IPS-20b (cell line): ENCODE results near the gene REG4.

ENCODE experiments used
- H3K27ac ChIP-seq: one replicate; pipeline ENCODE4 v1.5.1; 2013; ENCODE audit warnings: low read length
- H3K27me3 ChIP-seq: 2 replicates; pipeline ENCODE4 v1.6.1; 2013; ENCODE audit warnings: mild to moderate bottlenecking, low read length, inconsistent platforms; ENCODE audit not compliant: insufficient read depth
- H3K36me3 ChIP-seq: 2 replicates; pipeline ENCODE4 v1.6.1; 2013; ENCODE audit warnings: low read depth, mild to moderate bottlenecking, inconsistent platforms, low read length, moderate library complexity; ENCODE audit not compliant: insufficient read depth
- H3K4me1 ChIP-seq: 2 replicates; pipeline ENCODE4 v1.6.1; 2013; ENCODE audit warnings: mild to moderate bottlenecking, control low read depth, inconsistent platforms, low read length, moderate library complexity; ENCODE audit not compliant: insufficient read depth
- H3K4me3 ChIP-seq: 2 replicates; pipeline ENCODE4 v1.5.1; 2013; ENCODE audit warnings: mild to moderate bottlenecking, low read length, inconsistent platforms
- H3K9ac ChIP-seq: 2 replicates; pipeline ENCODE4 v1.6.1; 2013; ENCODE audit warnings: low read depth, mild to moderate bottlenecking, inconsistent platforms, low read length, moderate library complexity
- H3K9me3 ChIP-seq: 2 replicates; pipeline ENCODE4 v1.6.1; 2013; ENCODE audit warnings: mild to moderate bottlenecking, low read depth, low read length, inconsistent platforms; ENCODE audit not compliant: insufficient read depth

Gene REG4

DNA sequence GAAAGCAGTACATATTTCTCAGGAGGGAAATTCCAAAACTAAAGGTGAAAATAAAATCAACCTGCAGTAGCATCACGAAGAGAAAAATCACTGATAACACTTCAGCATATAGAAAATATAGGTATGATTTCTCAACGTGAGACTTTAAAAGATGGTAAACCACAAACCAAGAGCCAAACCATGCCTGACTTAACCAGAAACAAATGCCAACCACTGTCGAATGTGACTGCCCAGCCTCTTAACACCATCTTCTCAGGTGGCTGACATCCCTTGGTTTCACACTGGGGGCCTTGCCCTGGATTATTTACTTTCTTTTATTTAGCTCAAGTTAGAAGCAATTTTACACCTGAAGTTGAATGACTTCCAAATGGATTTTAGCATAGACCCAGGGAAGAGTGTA, 52.7 kb downstream of the REG4 start:
- Histone ChIP-seq H3K27ac (no peak overlapping the region), H3K4me1 (peaks cover 2% of the 10 kb centered on the region; the same call in 1 of the 2 replicates), H3K9ac (no peak overlapping the region), H3K4me3 (no peak overlapping the region), H3K9me3 (no peaks in the 10 kb centered on the region), H3K36me3 (no peaks in the 10 kb centered on the region), H3K27me3 (no peaks in the 10 kb centered on the region)

DNA sequence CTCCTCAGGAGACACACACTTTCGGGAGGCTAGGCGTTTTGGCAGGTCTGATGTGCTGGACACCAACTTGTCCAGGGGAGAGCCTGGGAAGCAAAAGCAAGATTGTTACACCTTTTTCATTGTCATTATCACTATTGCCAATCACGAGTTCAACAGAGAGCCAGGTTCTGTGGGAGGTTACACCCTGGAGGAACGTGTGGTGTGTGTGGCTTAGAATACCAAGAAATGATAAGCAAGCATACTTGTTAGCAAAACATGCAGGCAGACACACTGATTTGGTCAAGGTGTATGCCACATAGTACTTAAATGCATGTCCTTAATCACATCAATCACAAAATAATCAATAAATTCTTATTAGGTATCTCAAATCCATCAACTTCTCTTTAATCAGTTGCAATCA, 58.7 kb downstream of the REG4 start:
- H3K36me3 ChIP-seq: no peaks in the 10 kb centered on the region
- no peaks in the 10 kb centered on the region for H3K27me3 ChIP-seq
- H3K9me3 ChIP-seq: no peaks in the 10 kb centered on the region
- no peak overlapping the region for H3K27ac ChIP-seq
- H3K9ac ChIP-seq: no peak overlapping the region
- H3K4me1 ChIP-seq: no peaks in the 10 kb centered on the region
- H3K4me3 ChIP-seq: no peak overlapping the region

DNA sequence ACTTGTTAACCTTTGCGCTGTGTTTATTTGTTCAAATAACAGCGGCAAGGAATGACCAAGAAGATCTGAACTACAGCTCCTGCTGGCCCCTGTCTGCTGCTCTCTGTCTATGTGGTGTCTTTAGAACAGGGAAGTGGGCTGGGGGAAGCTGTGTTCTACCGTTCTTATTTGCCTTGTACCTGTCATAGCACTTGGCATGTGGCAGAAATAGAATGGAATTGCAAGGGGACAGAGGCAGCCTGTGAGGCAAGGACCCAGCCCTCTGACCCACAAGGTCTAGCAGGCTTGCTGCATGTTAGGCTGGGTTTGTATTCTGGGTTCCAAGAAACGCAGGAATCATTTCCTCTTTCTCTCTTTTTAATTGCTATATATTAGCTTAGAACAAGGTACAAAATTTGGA, 63.2 kb downstream of the REG4 start:
- H3K9ac ChIP-seq: no peak overlapping the region
- H3K27me3 ChIP-seq: no peaks in the 10 kb centered on the region
- H3K4me3 ChIP-seq: no peak overlapping the region
- no peaks in the 10 kb centered on the region for H3K9me3 ChIP-seq
- peaks cover 18% of the 10 kb centered on the region for H3K36me3 ChIP-seq
- no peak overlapping the region for H3K27ac ChIP-seq
- peaks cover 7% of the 10 kb centered on the region; the same call in 1 of the 2 replicates for H3K4me1 ChIP-seq

DNA sequence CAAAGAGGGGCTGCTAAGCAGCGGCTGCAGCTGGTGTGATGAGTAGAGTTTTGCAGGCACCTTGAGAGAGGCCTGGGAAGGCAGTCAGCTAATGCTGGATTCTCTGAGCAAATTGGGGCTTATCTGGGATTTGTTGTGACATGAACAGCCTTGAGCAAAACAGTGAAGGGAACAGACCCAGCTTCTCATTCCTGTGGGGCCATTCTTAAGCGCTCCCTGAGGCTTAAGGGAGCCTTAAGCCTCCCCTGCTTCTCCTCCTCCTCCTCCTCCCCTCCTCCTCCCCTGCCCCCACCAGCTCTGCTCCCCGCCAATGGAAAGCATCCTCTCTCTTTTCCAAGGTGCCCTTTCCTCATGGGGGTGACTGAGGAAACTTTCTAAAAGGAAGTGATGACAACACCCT, 63.8 kb downstream of the REG4 start:
- peaks cover 24% of the 10 kb centered on the region for H3K36me3 ChIP-seq
- H3K4me1 ChIP-seq: peaks cover 7% of the 10 kb centered on the region; the same call in 1 of the 2 replicates
- no peaks in the 10 kb centered on the region for H3K27me3 ChIP-seq
- H3K4me3 ChIP-seq: no peak overlapping the region
- no peaks in the 10 kb centered on the region for H3K9me3 ChIP-seq
- no peak overlapping the region for H3K27ac ChIP-seq
- H3K9ac ChIP-seq: no peak overlapping the region

DNA sequence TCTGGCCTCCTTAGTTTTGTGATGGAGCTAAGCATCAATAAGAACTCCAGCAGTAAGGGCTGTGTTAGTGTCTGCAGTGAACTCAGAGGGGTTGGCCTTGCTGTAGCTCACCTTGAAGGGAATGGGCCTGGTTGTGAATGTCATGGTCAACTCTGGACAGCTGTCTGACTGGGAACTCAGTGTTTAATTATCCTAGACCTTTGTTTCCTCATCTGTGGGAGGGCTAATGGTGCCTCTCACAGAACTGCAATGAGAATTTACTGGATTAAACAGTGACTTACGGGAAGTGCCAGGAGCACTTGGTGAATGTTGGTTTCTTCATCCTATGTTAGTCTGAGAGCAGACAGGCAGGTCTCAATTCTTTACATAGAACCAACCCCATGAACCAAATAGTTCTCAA, 66.2 kb downstream of the REG4 start:
- peaks cover 48% of the 10 kb centered on the region for H3K36me3 ChIP-seq
- no peak overlapping the region for H3K4me3 ChIP-seq
- peaks cover 7% of the 10 kb centered on the region; the same call in 1 of the 2 replicates for H3K4me1 ChIP-seq
- no peak overlapping the region for H3K9ac ChIP-seq
- no peaks in the 10 kb centered on the region for H3K27me3 ChIP-seq
- no peak overlapping the region for H3K27ac ChIP-seq
- H3K9me3 ChIP-seq: no peaks in the 10 kb centered on the region

DNA sequence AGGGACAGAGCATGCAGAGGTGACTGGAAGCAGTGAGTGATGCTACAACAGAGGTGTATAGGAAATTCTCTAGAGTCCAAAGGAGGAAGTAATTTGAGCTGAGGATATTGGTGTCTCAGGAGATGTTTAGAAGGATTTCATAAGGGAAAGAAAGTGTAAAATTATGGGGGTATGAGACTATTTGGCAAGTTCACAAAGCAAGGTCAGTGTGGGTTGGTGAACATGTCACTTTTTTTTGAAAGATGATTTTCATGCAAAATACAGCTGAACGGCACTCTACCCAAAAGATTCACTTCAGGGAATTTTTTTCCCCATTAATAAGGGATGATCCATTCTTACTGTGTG, 66.7 kb downstream of the REG4 start:
- Histone ChIP-seq H3K4me3 (no peak overlapping the region), H3K27ac (no peak overlapping the region), H3K36me3 (peaks cover 53% of the 10 kb centered on the region), H3K27me3 (no peaks in the 10 kb centered on the region), H3K4me1 (peaks cover 7% of the 10 kb centered on the region; the same call in 1 of the 2 replicates), H3K9ac (no peak overlapping the region), H3K9me3 (no peaks in the 10 kb centered on the region)
